Activated CD8-positive, alpha-beta T cell treated with anti-CD3 and anti-CD28 coated beads for 36 hours (primary cell): Measurements from ENCODE around the gene FKBP8. TPM values are rescaled to one million over a fixed set of nuclear protein-coding genes. Genes with fewer than 3 reads are reported as not detected.

Experiments used
- ATAC-seq: fragments of 200-7000 bp; cut with Tn5 transposase; one replicate; pipeline ENCODE4 v1.10.0; 2021; ENCODE audit warnings: mild to moderate bottlenecking, moderate library complexity
- CTCF ChIA-PET: fragments of 350-600 bp; sonication (Branson Sonifier 250); formaldehyde crosslinking; loops from one replicate; lab custom pipeline; 2021; ENCODE audit warnings: antibody characterized with exemption; lab: Charles Lee
- POLR2A ChIA-PET: fragments of 350-600 bp; sonication (Branson Sonifier 250); formaldehyde crosslinking; loops from one replicate; lab custom pipeline; 2021; ENCODE audit warnings: antibody characterized with exemption; lab: Charles Lee
- DNase-seq: peaks from one replicate; pipeline ENCODE4 v3.0.0-alpha.2; 2020
- H3K27ac Mint-ChIP-seq: one replicate; pipeline ENCODE4 v1.8.0; 2021; ENCODE audit warnings: mild to moderate bottlenecking, mixed read lengths
- H3K27me3 Mint-ChIP-seq: one replicate; pipeline ENCODE4 v1.8.0; 2021; ENCODE audit warnings: mixed read lengths
- H3K36me3 Mint-ChIP-seq: one replicate; pipeline ENCODE4 v1.8.0; 2021; ENCODE audit warnings: low read depth, mixed read lengths
- H3K4me1 Mint-ChIP-seq: one replicate; pipeline ENCODE4 v1.8.0; 2021; ENCODE audit warnings: low read depth, mixed read lengths
- H3K4me3 Mint-ChIP-seq: one replicate; pipeline ENCODE4 v1.8.0; 2021; ENCODE audit warnings: mild to moderate bottlenecking, moderate library complexity, mixed read lengths
- H3K9me3 Mint-ChIP-seq: one replicate; pipeline ENCODE4 v1.8.0; 2021; ENCODE audit warnings: mixed read lengths
- intact Hi-C: fragments of 100-400 bp; cut with micrococcal nuclease; formaldehyde crosslinking; loops from one replicate; pipeline ENCODE4 v1.10.0; 2022
- total RNA-seq, 2 experiments: library from RNA; stranded (reverse); gene quantifications; one replicate each; pipeline ENCODE4 v1.2.3, GENCODE V29; 2021
- TF ChIP-seq, protein P1 (sequence below): fragments of 200-600 bp; IDR thresholded peaks from one replicate; pipeline ENCODE4 v1.8.0; 2022; ENCODE audit warnings: antibody characterized with exemption, mild to moderate bottlenecking

FKBP8 gene
- total RNA-seq, 2 experiments from 2014 or later: 216 to 220 TPM

DNA sequence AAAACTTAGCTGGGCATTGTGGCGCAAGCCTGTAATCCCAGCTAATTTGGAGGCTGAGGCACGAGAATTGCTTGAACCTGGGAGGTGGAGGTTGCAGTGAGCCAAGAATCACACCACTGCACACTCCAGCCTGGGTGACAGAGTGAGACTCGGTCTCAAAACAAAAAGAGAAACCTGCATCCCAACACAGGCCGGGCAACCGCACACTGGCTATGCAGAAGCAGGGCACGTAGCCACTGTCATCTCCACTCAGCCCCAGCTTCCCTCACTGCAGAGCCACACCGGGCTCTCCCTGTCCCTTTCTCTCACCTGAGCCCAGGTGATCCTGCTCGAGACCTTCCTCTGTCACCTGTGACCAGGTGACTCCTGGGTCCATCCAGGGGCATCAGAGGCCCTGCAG, 33.2 kb downstream of the FKBP8 start:
- Mint-ChIP-seq H3K4me1 (peaks cover 60% of the 10 kb centered on the region), H3K9me3 (no peaks in the 10 kb centered on the region), H3K36me3 (no peaks in the 10 kb centered on the region), H3K4me3 (no peak overlapping the region), H3K27me3 (no peaks in the 10 kb centered on the region), H3K27ac (peak overlapping the region; percentile 57)
- ATAC-seq (no peak), DNase-seq (no peak)
- CTCF ChIA-PET: interaction anchor here (0.7 to 11.8 kb wide), 9 partner anchors 9 to 337 kb away, joined by 3 to 97 read pairs (median 4); partner anchors contain the start of gene ELL
- intact Hi-C loops: no loop called here
- TF ChIP-seq, protein P1, sequence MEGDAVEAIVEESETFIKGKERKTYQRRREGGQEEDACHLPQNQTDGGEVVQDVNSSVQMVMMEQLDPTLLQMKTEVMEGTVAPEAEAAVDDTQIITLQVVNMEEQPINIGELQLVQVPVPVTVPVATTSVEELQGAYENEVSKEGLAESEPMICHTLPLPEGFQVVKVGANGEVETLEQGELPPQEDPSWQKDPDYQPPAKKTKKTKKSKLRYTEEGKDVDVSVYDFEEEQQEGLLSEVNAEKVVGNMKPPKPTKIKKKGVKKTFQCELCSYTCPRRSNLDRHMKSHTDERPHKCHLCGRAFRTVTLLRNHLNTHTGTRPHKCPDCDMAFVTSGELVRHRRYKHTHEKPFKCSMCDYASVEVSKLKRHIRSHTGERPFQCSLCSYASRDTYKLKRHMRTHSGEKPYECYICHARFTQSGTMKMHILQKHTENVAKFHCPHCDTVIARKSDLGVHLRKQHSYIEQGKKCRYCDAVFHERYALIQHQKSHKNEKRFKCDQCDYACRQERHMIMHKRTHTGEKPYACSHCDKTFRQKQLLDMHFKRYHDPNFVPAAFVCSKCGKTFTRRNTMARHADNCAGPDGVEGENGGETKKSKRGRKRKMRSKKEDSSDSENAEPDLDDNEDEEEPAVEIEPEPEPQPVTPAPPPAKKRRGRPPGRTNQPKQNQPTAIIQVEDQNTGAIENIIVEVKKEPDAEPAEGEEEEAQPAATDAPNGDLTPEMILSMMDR: no peak
- POLR2A ChIA-PET: interaction anchor here (1.1 to 1.4 kb wide), 3 partner anchors 10 to 13 kb away, joined by 3 to 7 read pairs (median 3); no protein-coding TSS in a partner anchor

DNA sequence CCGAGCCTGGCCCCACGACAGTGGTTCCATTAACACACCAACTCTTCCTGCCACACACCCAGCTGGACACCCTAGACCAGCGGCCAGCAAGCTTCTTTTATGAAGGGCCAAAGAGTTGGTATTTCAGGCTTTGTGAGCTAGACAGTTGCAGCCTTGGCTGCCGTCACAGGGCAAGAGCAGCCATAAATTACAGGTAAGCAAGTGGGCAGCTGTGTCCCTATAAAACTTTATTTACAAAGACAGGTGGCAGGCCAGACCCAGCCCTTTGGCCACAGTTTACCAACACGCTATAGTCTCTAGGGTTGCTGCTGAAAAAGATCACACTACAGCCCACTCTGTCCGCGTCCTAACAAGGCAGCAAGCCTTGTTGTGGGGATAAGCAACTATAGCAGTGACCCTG, 34.8 kb downstream of the FKBP8 start:
- Mint-ChIP-seq H3K4me3 (no peak overlapping the region), H3K36me3 (no peaks in the 10 kb centered on the region), H3K4me1 (peaks cover 68% of the 10 kb centered on the region), H3K27me3 (no peaks in the 10 kb centered on the region), H3K9me3 (no peaks in the 10 kb centered on the region), H3K27ac (peak overlapping the region; percentile 59)
- DNase-seq: no peak
- POLR2A ChIA-PET: interaction anchor here (1.1 kb wide), 1 partner anchor 13 kb away, joined by 3 read pairs; the partner anchor contains the start of gene ELL
- CTCF ChIA-PET: interaction anchor here (1.2 to 11.8 kb wide), 4 partner anchors 11 to 20 kb away, joined by 3 to 97 read pairs (median 12); partner anchors contain the start of gene ELL
- intact Hi-C loops: no loop called here
- ATAC-seq: no peak
- TF ChIP-seq, protein P1: no peak

DNA sequence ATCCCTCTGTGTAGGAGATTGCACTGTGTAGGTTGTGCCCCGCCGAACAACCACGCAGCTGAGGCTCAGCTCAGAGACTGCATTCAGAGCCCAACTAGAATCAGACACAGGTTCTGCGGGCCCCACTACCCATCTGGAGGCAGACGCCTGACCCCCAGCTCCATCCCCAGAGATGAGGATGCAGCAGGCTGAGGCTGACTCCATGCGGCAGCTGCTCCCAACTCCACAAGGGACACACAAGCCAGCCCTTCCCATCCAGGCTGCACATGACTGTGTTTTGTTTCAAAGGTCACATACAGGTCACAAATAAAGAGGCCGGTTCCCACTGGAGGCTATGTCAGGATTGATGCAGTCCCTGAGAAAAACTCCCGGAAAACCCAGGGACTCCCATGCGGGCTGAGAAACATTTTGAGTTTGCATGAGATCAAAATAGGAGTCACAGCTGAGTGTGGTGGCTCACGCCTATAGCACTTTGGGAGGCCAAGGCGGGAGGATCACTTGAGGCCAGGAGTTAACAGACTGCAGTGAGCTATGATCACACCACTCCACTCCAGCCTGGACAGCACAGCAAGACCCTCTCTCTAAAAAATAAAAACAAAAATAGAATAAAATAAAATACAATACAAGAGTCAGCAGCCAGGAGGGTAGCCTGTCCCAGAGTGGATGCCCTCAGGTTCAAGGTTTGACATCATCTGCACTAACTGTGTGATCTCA, 35.5 kb downstream of the FKBP8 start:
- ChIA-PET POLR2A (interaction anchor here (1.5 to 3.0 kb wide), 2 partner anchors 12 to 30 kb away, joined by 3 to 11 read pairs; no protein-coding TSS in a partner anchor), CTCF (interaction anchor here (1.2 to 11.8 kb wide), 7 partner anchors 11 to 86 kb away, joined by 3 to 97 read pairs (median 8); partner anchors contain the start of gene ELL)
- Mint-ChIP-seq H3K4me3 (no peak overlapping the region), H3K36me3 (no peaks in the 10 kb centered on the region), H3K4me1 (peaks cover 69% of the 10 kb centered on the region), H3K27ac (peak overlapping the region; percentile 84), H3K27me3 (no peaks in the 10 kb centered on the region), H3K9me3 (no peaks in the 10 kb centered on the region)
- ATAC-seq (no peak), DNase-seq (no peak)
- intact Hi-C loops: no loop called here
- TF ChIP-seq, protein P1: no peak

DNA sequence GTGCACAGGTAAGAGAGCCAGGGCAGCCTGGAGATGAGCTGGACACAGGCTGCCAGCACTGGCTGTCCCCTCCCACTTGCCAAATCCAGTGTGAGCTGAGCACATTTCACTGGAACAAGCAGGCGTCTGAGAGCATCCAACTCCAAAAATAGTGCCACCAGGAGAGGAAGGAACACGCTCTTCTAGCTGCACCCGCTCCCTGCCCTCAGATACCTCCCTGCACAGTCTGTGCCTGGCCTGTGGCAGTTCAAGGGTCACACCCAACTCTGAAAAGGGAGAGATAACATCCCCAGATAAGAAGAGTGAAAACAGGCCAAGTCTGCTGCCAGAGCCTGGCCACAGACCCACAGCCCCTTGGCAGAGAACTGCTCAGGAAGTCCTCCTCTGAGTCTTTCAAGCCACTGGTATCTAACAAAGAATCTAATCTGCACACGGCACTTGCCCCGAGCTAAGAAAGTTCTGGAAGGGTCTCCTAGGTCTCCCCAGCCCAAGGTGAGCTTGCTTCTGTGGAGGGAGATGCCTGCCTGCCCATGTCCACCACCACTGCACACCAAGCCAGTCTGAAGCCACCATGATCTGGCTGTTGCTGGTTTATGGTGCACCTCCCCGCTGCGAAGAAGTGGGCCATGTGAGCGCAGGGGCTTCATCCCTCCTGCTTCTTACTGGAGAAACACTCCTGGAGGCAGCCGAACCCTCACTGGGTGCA, 36.2 kb downstream of the FKBP8 start:
- Mint-ChIP-seq H3K36me3 (no peaks in the 10 kb centered on the region), H3K27ac (peak overlapping the region; percentile 84), H3K9me3 (no peaks in the 10 kb centered on the region), H3K4me3 (no peak overlapping the region), H3K4me1 (peaks cover 74% of the 10 kb centered on the region), H3K27me3 (no peaks in the 10 kb centered on the region)
- ChIA-PET CTCF (interaction anchor here (1.2 to 11.8 kb wide), 9 partner anchors 11 to 342 kb away, joined by 3 to 97 read pairs (median 5); partner anchors contain the start of gene ELL), POLR2A (interaction anchor here (0.7 to 3.3 kb wide), 6 partner anchors 11 to 83 kb away, joined by 3 to 12 read pairs (median 3); partner anchors contain the start of gene FKBP8)
- ATAC-seq: peak; percentile 38
- intact Hi-C loops: no loop called here
- no peak for DNase-seq
- TF ChIP-seq, protein P1: no peak
